ENCODE data around the gene CCDC97.

GRCh38 chr19:41310033-41310831 lies at the start of gene CCDC97:
- no peak for TF ChIP-seq EP300 (IDR thresholded peaks at IDR 0.05)
- peak; percentile 91 for TF ChIP-seq POLR2AphosphoS5 (IDR thresholded peaks at IDR 0.05)
- peak in 1 of 3 experiments; percentile 25 for TF ChIP-seq CTCF (IDR thresholded peaks at IDR 0.05)
- peak; percentile 33 for TF ChIP-seq POLR2A (IDR thresholded peaks at IDR 0.05; ENCODE audit: low read depth)

Measured in esophagus muscularis mucosa (tissue), 4 donors.